ENCODE results near the gene GSTA4. TPM values are rescaled to one million over a fixed set of nuclear protein-coding genes. Genes with fewer than 3 reads are reported as not detected.

GSTA4 gene
- total RNA-seq, 1 experiment from 2014 or later = 20.9 TPM

DNA sequence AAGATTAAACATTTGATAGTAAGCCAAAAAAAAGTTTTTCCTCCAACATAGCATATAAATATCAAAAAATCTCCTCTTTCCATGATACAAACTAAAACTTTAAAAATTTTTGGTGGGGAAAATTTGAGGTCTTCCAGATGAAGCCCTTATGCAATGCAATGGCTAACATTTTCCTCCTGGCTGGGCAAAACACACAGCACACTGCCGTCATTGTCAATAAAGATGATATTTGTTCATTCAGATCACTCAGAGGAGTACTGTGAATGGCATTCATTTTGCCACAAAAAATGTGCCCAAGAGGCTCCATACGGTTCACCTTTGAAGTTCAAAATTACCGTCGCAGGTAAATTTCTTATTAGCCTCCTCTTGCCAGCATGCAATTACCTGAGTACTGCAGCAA, 36.2 kb upstream of the GSTA4 start:
- Histone ChIP-seq H2AFZ (ENCODE audit: low read length) (no peak overlapping the region), H3K9ac (ENCODE audit: low read length) (no peak overlapping the region), H3K9me3 (ENCODE audit: low read length) (no peaks in the 10 kb centered on the region), H3K36me3 (ENCODE audit: low read depth, low read length) (peaks cover 3% of the 10 kb centered on the region; the same call in 1 of the 2 replicates), H3K4me1 (ENCODE audit: insufficient read depth, low read length) (no peaks in the 10 kb centered on the region), H3K27me3 (ENCODE audit: low read length) (no peaks in the 10 kb centered on the region), H3K9me2 (replicated peaks; ENCODE audit: low read length) (no peaks in the 10 kb centered on the region), H3K4me2 (ENCODE audit: low read length) (no peak overlapping the region), H4K20me1 (ENCODE audit: low read length) (no peaks in the 10 kb centered on the region), H3K4me3 (ENCODE audit: low read length) (no peak overlapping the region), H3K27ac (ENCODE audit: low read length) (no peak overlapping the region), H3F3A (ENCODE audit: low read length, unreplicated experiment) (no peaks in the 10 kb centered on the region), H3K79me2 (ENCODE audit: low read length) (no peaks in the 10 kb centered on the region)
- ATAC-seq (no peak), DNase-seq (no peak)
- CTCF ChIA-PET = no interaction called here
- BruUV-seq (replicated peaks) = no TSS peak
- intact Hi-C loops (cut with micrococcal nuclease) = no loop called here
- TF ChIP-seq CTCF (conservative IDR thresholded peaks at IDR 0.05; ENCODE audit: low read depth, low read length) (no peak), EZH2phosphoT487 (IDR thresholded peaks at IDR 0.05; ENCODE audit: borderline replicate concordance, low read length) (no peak), EZH2 (IDR thresholded peaks at IDR 0.05; ENCODE audit: low read length, unreplicated experiment) (no peak)
- POLR2A ChIA-PET (ENCODE audit: unreplicated experiment) = no interaction called here

DNA sequence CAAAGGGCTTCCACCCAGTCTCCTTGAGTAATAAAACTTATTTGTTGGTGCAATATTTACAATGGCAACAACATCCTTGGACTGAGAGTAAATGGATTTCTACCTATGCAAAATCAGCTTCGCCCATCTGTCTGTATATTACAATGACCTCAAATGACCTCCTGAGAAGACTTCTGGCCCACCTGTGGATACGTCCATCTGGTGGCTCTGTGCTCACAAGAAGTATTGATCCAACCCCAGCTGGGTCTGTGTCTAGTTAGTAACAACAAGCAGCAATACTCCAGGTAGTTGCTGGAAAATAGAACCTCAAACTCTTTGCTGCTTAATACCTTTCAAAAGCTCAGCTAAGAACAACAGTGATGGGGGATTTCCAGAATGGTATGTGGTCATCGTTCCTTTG, 34.7 kb upstream of the GSTA4 start:
- H3K79me2 ChIP-seq (ENCODE audit: low read length) = no peaks in the 10 kb centered on the region
- CTCF ChIA-PET = no interaction called here
- no TSS peak for BruUV-seq (replicated peaks)
- H3K9ac ChIP-seq (ENCODE audit: low read length) = no peak overlapping the region
- no peak overlapping the region for H2AFZ ChIP-seq (ENCODE audit: low read length)
- no peaks in the 10 kb centered on the region for H3K9me2 ChIP-seq (replicated peaks; ENCODE audit: low read length)
- H3K9me3 ChIP-seq (ENCODE audit: low read length) = no peaks in the 10 kb centered on the region
- peaks cover 3% of the 10 kb centered on the region; the same call in 1 of the 2 replicates for H3K36me3 ChIP-seq (ENCODE audit: low read depth, low read length)
- intact Hi-C loops (cut with micrococcal nuclease) = no loop called here
- POLR2A ChIA-PET (ENCODE audit: unreplicated experiment) = no interaction called here
- no peak overlapping the region for H3K4me2 ChIP-seq (ENCODE audit: low read length)
- no peaks in the 10 kb centered on the region for H3F3A ChIP-seq (ENCODE audit: low read length, unreplicated experiment)
- H4K20me1 ChIP-seq (ENCODE audit: low read length) = no peaks in the 10 kb centered on the region
- no peaks in the 10 kb centered on the region for H3K4me1 ChIP-seq (ENCODE audit: insufficient read depth, low read length)
- no peak overlapping the region for H3K4me3 ChIP-seq (ENCODE audit: low read length)
- TF ChIP-seq EZH2phosphoT487 (IDR thresholded peaks at IDR 0.05; ENCODE audit: borderline replicate concordance, low read length) = no peak
- no peak for TF ChIP-seq CTCF (conservative IDR thresholded peaks at IDR 0.05; ENCODE audit: low read depth, low read length)
- no peak for TF ChIP-seq EZH2 (IDR thresholded peaks at IDR 0.05; ENCODE audit: low read length, unreplicated experiment)
- H3K27me3 ChIP-seq (ENCODE audit: low read length) = no peaks in the 10 kb centered on the region
- DNase-seq (no peak), ATAC-seq (no peak)
- no peak overlapping the region for H3K27ac ChIP-seq (ENCODE audit: low read length)

DNA sequence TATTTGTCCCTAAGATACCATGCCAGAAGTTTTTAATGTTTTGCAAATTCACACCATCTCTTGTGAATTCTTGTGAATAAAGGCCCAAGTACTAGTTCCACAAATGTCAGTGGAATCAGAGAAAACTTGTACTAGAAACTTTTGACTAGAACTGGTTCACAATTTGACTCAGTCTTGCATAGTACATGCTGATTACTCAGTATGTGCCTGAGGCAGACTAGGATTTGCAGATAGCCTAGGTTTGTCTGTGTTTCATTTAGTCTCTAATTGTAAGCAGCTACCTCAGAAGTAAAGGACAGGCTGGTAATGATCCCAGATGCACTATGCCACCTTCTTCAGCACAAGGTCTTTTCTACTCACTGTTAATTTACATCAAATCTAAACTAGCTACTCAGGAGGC, 34.2 kb upstream of the GSTA4 start:
- POLR2A ChIA-PET (ENCODE audit: unreplicated experiment) = no interaction called here
- BruUV-seq (replicated peaks) = no TSS peak

More for the DNA sequence above, 34.2 kb upstream of the GSTA4 start:
- Histone ChIP-seq H3K4me1 (ENCODE audit: insufficient read depth, low read length) (no peaks in the 10 kb centered on the region), H3K4me3 (ENCODE audit: low read length) (no peak overlapping the region), H4K20me1 (ENCODE audit: low read length) (no peaks in the 10 kb centered on the region), H3K27me3 (ENCODE audit: low read length) (no peaks in the 10 kb centered on the region), H3K36me3 (ENCODE audit: low read depth, low read length) (peaks cover 3% of the 10 kb centered on the region; the same call in 1 of the 2 replicates), H2AFZ (ENCODE audit: low read length) (no peak overlapping the region), H3K79me2 (ENCODE audit: low read length) (no peaks in the 10 kb centered on the region), H3F3A (ENCODE audit: low read length, unreplicated experiment) (no peaks in the 10 kb centered on the region), H3K4me2 (ENCODE audit: low read length) (no peak overlapping the region), H3K9me2 (replicated peaks; ENCODE audit: low read length) (no peaks in the 10 kb centered on the region), H3K9ac (ENCODE audit: low read length) (no peak overlapping the region), H3K27ac (ENCODE audit: low read length) (no peak overlapping the region), H3K9me3 (ENCODE audit: low read length) (no peaks in the 10 kb centered on the region)
- CTCF ChIA-PET = no interaction called here
- DNase-seq (no peak), ATAC-seq (no peak)
- TF ChIP-seq EZH2phosphoT487 (IDR thresholded peaks at IDR 0.05; ENCODE audit: borderline replicate concordance, low read length) = no peak
- TF ChIP-seq EZH2 (IDR thresholded peaks at IDR 0.05; ENCODE audit: low read length, unreplicated experiment) = no peak
- TF ChIP-seq CTCF (conservative IDR thresholded peaks at IDR 0.05; ENCODE audit: low read depth, low read length) = no peak
- intact Hi-C loops (cut with micrococcal nuclease) = no loop called here
